GM13976 (cell line): Measurements from ENCODE around the gene DENND2A.
A peak's percentile ranks its signal among the peaks of the same experiment; 100 is the strongest.
"Not testable (repeated sequence)": the region's sequence is repeated elsewhere in the genome, so short reads cannot be mapped to it uniquely, and the experiment has no call there.

ENCODE experiments used
- DNase-seq: peaks from one replicate; pipeline ENCODE4 v3.0.0; 2012; ENCODE audit warnings: low spot score
- CTCF ChIP-seq: IDR thresholded peaks from 2 replicates; pipeline ENCODE4 v1.5.1; 2012; ENCODE audit warnings: borderline replicate concordance, mild to moderate bottlenecking; ENCODE audit not compliant: insufficient read depth; ENCODE audit errors: extremely low read depth, missing control alignments, control extremely low read depth
- in situ Hi-C: fragments of 300-500 bp; cut with MboI; formaldehyde crosslinking; loops from one replicate; pipeline ENCODE4 v1.12.0; 2022; ENCODE audit warnings: low sequenced_read_pairs, mixed read lengths, inconsistent platforms; ENCODE audit not compliant: unreplicated experiment

DENND2A gene

GRCh38 chr7:140517546-140518369 lies 122.9 kb downstream of the DENND2A start:
- peak; percentile 68 for TF ChIP-seq CTCF
- DNase-seq: peak; percentile 88
- in situ Hi-C loops: loop anchor here (5.0 to 25.0 kb wide), 2 partner anchors 140 to 495 kb away; partner anchors contain the start of gene MRPS33

- no peak for TF ChIP-seq CTCF
- DNase-seq: no peak
- in situ Hi-C loops: loop anchor here (25.0 kb wide), 1 partner anchor 500 kb away; the partner anchor contains the start of gene MRPS33
These were observed 128.2 kb downstream of the DENND2A start for GRCh38 chr7:140512317-140513000.

GRCh38 chr7:140509789-140510188 lies 130.8 kb downstream of the DENND2A start:
- DNase-seq: no peak
- TF ChIP-seq CTCF: no peak
- in situ Hi-C loops: loop anchor here (25.0 kb wide), 1 partner anchor 503 kb away; the partner anchor contains the start of gene MRPS33

- not testable (repeated sequence) for DNase-seq
- in situ Hi-C loops: loop anchor here (25.0 kb wide), 1 partner anchor 505 kb away; the partner anchor contains the start of gene MRPS33
These were observed 133.1 kb downstream of the DENND2A start for GRCh38 chr7:140507556-140507955.

GRCh38 chr7:140506788-140507464 lies 133.7 kb downstream of the DENND2A start:
- no peak for TF ChIP-seq CTCF
- in situ Hi-C loops: loop anchor here (25.0 kb wide), 1 partner anchor 505 kb away; the partner anchor contains the start of gene MRPS33
- DNase-seq: no peak

GRCh38 chr7:140501966-140502365 lies 138.6 kb downstream of the DENND2A start:
- in situ Hi-C loops: loop anchor here (25.0 kb wide), 1 partner anchor 510 kb away; the partner anchor contains the start of gene MRPS33
- TF ChIP-seq CTCF: no peak
- no peak for DNase-seq

GRCh38 chr7:140497807-140498206 lies 142.8 kb downstream of the DENND2A start:
- DNase-seq, in situ Hi-C loops: not testable (repeated sequence)
